ENCODE measurements around the gene EAF1.

- TF ChIP-seq CTCF (IDR thresholded peaks at IDR 0.05) (no peak), POLR2AphosphoS5 (IDR thresholded peaks at IDR 0.05) (no peak)
Measured at GRCh38 chr3:15452961-15453360, 25.6 kb downstream of the EAF1 start.
